VCaP (cell line): ENCODE data around the gene KCNIP4.

Experiments used
- H3K27ac ChIP-seq: fragments of 450-650 bp; 2 replicates; pipeline ENCODE4 v1.5.1; 2017
- TF ChIP-seq, protein P1 (sequence below): fragments of 450-650 bp; conservative IDR thresholded peaks from 2 replicates; pipeline ENCODE4 v1.5.1; 2017; ENCODE audit warnings: mild to moderate bottlenecking, moderate library complexity

KCNIP4 gene

DNA sequence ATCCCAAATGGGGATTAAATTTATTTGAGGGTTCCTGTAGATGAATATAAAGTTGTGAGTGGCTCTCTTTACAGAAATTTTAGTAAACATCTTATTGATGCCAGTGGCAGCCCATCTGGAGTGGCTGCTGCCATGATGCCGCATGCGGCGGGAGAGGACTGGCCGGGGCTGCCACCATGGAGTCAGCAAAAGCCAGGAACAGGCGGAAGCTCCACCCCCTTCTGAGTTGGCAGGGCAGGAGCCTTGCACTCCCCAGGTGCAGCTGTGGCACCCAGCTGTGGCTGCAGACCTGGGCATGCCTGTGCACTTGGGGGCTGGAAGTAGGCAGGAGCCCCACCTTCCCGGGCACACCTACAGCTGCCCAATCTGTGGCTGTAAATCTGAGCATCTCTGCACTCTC lies 92.3 kb downstream of the KCNIP4 start:
- H3K27ac ChIP-seq: no peak overlapping the region
- TF ChIP-seq, protein P1, sequence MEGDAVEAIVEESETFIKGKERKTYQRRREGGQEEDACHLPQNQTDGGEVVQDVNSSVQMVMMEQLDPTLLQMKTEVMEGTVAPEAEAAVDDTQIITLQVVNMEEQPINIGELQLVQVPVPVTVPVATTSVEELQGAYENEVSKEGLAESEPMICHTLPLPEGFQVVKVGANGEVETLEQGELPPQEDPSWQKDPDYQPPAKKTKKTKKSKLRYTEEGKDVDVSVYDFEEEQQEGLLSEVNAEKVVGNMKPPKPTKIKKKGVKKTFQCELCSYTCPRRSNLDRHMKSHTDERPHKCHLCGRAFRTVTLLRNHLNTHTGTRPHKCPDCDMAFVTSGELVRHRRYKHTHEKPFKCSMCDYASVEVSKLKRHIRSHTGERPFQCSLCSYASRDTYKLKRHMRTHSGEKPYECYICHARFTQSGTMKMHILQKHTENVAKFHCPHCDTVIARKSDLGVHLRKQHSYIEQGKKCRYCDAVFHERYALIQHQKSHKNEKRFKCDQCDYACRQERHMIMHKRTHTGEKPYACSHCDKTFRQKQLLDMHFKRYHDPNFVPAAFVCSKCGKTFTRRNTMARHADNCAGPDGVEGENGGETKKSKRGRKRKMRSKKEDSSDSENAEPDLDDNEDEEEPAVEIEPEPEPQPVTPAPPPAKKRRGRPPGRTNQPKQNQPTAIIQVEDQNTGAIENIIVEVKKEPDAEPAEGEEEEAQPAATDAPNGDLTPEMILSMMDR: no peak

DNA sequence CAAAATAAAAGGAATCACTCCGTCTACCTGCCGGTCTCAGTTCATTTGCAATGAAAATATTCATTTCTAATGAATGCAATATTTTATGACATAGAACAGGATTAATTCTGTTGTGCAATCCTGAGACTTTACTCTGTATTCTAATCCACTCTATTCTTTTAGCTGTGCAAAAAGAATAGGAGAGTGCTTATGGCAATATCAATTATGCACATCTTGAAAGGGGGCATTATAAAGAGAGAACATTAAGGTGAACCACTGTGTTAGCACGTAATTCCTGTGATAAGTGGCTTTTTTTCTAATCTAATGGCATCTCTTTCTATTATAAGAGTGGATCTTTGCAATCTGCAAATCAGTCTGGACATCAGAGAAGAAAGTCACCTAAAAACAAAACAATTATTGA lies 99.5 kb downstream of the KCNIP4 start:
- TF ChIP-seq, protein P1: no peak
- H3K27ac ChIP-seq: no peak overlapping the region

DNA sequence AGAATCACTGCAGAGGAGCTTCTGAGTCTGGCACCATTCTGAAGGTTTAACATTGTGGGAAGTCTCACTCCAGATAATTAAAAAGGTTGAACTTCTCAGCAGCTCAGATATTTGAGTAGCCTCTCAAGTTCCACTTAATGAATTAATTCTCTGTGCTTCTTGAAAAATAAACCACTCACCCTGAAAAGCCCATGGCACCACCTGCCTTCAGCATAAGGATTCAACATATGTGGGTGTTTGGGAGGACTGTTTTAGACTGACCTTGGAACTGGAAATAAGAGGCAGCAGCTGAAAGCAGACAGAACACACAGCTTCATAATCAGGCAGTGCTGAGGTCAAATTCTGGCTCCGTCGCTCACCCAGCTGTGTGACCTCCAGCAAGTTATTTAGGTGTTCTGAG lies 100.6 kb downstream of the KCNIP4 start:
- no peak overlapping the region for H3K27ac ChIP-seq
- TF ChIP-seq, protein P1: no peak

DNA sequence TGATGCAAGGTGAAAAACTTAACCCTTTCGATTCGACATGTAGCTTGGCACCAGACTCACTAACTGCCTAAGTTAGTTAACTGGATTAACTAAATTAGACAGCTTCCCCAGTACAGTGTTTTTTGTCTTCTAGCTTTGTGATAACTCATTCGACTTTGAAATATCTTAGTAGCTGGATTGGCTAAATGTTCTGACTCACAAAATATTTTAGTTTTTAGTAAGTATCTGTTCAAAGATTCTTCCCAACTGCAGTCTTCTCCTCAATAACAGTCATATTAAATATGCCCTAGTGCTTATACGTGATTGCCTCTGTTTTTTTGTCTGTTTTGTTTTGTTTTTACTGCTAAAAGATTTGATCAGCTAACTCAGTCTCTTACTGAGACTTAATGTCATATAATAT lies 102.9 kb downstream of the KCNIP4 start:
- TF ChIP-seq, protein P1: no peak
- H3K27ac ChIP-seq: no peak overlapping the region

DNA sequence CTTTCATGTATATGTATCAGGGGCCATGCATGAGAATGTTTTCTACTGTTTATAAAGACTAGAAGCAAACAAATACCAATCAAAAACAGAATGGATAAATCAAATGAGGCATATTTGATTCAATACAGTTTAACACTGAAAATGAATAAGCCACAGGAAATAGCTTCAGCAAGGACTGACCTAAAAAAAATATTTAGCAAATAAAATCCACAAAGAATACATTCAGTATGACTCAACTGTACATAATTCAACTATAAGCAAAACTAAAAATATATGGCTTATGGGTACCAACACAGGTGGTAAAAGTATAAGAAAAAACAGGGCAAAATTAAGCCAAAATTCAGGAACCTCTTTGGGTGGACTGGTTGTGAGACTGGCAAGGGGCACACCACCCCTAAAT lies 112.9 kb downstream of the KCNIP4 start:
- TF ChIP-seq, protein P1: no peak
- no peak overlapping the region for H3K27ac ChIP-seq

DNA sequence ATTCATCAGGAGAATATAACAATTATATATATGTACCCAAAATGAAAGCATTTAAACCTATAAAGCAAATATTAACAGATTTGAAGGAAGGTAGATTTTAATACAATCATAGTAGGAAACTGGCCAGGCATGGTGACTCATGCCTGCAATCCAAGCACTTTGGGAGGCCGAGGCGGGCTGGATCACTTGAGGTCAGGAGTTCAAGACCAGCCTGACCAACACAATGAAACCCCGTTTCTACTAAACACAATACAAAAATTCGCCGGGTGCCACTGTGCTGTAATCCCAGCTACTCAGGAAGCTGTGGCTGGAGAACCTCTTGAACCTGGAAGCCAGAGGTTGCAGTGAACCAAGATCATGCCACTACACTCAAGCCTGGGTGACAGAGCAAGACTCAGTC lies 118.3 kb downstream of the KCNIP4 start:
- TF ChIP-seq, protein P1: no peak
- H3K27ac ChIP-seq: no peak overlapping the region

DNA sequence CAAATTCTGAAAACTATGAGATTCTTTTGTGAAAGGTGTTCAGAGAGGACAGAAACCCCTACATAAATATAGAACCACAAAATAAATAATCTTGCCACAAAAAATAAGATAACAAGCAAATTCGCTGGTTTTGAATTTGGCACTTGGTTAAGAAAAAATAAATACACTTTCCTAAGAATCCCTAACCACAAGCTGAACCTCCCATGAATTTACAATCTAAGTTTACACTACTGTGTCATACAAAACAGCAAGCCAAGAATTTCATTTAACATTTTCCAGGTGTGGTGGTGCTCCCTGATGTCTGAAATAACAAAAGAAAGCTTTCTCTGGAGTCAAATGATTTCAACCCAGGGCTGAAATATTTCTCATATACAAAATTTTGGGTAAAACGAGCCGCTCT lies 121.0 kb downstream of the KCNIP4 start:
- H3K27ac ChIP-seq: no peak overlapping the region
- TF ChIP-seq, protein P1: no peak

DNA sequence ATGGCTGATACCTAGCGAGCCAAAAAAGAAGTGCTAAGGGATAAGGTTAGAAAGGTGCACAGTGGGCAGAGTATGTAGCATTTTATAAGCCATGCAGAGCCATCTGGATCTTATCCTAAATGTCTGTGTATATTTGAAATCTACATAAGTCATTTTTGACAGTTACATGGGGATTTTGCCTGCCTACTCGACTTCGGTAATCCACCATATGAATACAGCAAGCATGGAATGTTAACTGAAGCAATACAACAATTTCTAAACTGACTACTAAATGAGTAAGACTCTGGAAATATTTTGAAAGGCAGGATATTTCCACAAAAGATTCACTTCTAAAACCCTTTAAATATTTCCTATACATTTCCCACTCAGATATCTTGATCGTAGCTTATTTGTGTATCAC lies 122.5 kb downstream of the KCNIP4 start:
- TF ChIP-seq, protein P1: no peak
- no peak overlapping the region for H3K27ac ChIP-seq
